GM19240 (cell line): ENCODE data around the gene H2AZ2.
"Not testable (repeated sequence)": the region's sequence is repeated elsewhere in the genome, so short reads cannot be mapped to it uniquely, and the experiment has no call there.

Experiments used
- DNase-seq: peaks from one replicate; pipeline ENCODE4 v3.0.0; 2011; ENCODE audit warnings: low spot score; ENCODE audit not compliant: insufficient read length

Gene H2AZ2

DNA sequence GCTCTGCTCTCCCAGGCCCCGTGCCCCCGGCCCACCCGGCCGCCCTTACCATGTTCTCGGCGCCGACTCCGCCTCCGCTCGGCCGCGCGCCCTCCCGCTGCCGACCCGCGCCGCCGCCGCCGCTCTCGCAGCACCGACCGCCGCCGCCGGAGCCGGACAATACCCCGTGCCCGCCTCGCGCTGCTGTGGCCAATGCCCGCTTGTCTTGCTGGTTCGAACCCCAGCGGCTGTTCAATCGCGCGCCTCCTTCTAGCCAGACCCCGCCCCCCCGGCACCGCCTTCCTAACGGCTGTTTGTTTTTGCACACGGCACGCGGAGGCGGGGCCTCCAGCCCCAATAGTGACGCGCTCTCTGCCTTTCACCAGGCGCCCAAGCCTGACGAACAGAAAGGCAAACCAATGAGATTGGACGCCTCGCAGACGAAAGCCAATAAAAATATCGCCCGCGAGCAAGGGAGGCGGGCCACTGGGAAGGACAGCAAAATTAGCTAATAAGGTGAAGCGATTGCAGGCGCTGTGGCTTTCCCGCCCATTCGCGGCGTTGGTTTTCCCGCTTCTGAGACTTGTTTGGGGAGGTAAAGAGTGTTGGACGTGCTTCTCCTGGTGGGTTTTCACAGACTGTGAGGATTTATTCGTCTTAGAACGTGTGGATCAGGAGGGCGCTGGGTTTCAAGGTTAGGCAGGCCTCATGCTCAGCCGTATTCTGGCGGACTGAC is at the start of gene H2AZ2:
Gene H2AZ2, minus strand, starts transcription at position 168 of the 715 bp plus-strand sequence. Its CDS starts 116 bp downstream, at position 52.
- peak; percentile 83 for DNase-seq

DNA sequence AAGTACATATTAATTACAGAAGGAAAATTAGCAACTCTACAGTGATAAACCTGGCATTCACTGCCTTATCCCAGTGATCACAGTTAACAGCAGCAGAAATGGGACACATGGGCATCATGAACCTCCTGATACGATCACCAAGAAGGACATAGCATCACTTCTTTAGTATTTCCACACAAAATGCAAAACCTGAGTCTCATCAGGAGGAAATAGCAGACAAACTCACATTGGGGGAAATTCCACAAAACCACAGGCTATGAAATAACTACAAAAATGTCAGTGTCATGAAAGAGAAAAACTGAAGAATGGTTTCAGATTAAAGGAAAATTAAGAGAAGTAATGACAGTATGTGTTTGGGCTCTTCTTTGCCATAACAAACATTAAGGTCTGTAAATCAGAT is 49.4 kb upstream of the H2AZ2 start:
- DNase-seq, result no peak

DNA sequence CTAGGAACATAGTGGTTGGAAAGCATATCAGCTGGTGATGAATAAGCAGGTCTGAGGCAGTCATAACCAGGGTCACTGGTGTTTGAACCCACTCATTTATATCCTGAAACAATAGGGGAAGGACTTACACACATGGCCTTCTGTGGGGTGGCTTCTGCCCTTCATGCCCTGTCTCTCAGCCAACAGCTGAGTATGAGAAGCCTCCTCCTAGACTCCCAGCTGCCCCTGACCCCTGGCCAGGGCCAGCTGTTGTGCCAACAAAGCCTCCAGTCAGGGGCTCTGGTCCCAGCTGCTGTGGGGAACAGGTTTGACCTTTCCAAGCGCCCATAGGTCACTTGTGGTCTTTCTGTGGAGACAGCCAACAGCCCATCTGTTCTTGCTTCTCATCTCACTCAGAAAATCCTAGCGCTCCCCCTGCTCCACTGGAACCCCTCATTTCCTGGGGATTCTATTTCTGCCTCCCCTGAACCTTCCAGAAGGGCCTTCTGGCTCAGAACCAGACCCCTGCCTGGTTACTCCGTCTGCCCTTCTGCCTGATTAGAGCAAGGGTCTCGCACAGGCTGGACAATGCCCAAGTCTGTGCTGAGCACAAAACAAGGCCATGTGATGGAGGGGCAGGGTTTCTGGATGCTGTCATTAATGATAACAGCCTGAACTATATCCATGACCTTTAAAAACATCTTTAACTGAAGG is 47.1 kb upstream of the H2AZ2 start:
- no peak for DNase-seq

DNA sequence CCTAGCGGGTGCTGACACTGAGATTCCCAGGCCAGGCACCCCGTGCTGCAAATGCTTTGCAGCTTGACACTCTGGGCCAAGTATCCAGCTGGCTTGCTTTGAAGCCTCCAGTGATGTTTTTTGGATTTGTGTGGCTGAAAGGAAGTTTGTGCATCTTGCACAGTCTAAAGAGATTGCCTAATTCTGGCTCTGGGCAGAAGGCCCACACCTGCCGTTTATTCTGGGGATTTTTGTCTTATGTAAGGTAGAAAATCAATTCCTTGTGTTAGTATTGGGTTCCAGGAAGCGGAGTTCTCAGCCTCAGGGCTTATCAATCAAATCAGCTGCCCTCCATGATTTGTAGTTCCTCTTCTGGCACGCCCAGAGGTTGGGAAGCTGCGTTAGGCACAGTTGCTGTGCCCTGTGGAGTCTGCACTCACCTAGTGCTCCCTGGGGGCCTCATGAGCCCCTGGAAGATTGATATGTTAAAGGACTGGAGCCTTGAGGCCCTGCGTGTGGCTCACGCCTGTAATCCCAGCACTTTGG is 45.9 kb upstream of the H2AZ2 start:
- no peak for DNase-seq

DNA sequence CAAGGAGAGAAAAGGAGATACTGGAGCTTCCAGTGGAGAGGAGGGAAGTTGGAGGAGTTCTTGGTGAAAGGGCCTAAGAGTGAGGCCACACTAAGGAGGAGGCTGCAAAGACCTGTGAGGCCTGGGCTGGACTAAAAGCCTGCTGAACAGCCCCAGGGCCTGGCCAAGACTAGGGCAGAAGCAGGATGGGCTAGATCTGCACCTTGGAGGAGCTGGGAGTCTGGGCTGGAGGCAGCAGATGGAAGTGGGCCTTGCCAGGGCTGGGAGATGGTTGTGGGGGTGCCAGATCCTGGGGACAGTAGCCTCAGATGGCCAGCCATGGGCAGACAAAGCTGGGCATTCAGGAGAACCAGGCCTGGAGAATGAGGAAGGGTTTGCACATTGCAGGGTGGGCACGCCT is 43.9 kb upstream of the H2AZ2 start:
- no peak for DNase-seq

DNA sequence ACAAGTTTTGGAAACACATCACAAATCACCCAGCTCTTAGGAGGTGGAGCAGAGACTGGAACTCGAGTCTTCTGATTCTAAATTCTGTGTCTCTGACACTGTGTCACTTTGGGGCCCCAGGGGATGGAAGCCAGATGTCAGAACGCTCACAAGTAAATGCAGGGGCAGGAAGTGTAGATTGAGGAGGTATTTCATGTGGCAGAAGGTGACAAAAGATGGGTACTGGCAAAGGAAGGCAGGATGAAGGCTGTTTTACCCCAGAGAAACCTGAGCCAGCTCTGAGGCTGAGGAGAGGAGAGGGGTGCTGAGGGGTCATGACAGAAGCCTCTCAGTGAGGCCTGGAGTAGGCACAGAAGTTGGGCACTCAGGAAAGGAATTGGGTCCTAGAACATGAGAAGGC is 43.5 kb upstream of the H2AZ2 start:
- no peak for DNase-seq

DNA sequence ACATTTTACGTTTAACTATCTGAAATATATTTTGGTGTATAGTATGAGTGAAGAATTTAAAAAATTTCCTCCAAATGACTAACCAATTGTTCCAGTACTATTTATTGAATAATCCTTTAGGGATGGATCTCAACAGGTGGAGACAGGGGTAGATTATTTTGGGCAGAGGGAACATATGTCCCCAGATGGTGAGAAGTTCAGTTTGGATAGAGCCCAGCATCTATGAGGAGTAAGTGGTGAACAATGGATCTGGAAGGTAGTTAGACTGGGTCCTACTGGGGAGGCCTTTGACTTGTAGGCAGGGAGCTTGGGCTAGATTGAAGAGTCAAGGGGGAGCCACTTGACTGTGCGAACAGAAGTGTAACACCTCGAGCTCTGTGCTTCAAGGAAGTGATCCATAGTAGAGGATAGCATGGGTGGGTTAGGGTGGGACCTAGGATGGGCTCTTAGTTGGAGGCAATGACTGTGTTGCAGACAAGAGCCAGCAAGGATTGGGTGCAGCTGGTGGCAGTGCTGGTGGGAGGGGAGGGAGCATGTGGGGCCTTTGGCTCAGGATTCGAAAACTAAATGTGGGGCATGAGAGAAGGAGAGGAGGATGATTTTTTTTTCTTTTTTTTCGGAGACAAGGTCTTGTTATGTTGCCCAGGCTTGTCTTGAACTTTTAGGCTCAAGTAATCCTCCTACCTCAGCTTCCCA is 41.3 kb upstream of the H2AZ2 start:
- no peak for DNase-seq

DNA sequence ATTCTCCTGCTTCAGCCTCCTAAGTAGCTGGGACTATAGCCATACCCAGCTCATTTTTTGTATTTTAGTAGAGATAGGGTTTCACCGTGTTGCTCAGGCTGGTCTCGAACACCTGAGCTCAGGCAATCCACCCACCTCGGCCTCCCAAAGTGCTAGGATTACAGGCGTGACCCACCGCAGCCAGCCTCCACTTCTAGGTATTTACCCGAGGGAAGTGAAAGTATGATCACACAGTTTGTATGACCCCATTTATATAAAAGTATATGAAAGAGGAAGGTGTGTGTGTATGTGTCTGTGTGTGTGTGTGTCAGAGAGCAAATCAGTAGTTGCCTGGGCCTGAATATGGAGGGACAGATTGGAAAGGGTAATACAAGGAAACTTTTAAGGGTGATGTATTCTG is 39.4 kb upstream of the H2AZ2 start:
- DNase-seq, result no peak

DNA sequence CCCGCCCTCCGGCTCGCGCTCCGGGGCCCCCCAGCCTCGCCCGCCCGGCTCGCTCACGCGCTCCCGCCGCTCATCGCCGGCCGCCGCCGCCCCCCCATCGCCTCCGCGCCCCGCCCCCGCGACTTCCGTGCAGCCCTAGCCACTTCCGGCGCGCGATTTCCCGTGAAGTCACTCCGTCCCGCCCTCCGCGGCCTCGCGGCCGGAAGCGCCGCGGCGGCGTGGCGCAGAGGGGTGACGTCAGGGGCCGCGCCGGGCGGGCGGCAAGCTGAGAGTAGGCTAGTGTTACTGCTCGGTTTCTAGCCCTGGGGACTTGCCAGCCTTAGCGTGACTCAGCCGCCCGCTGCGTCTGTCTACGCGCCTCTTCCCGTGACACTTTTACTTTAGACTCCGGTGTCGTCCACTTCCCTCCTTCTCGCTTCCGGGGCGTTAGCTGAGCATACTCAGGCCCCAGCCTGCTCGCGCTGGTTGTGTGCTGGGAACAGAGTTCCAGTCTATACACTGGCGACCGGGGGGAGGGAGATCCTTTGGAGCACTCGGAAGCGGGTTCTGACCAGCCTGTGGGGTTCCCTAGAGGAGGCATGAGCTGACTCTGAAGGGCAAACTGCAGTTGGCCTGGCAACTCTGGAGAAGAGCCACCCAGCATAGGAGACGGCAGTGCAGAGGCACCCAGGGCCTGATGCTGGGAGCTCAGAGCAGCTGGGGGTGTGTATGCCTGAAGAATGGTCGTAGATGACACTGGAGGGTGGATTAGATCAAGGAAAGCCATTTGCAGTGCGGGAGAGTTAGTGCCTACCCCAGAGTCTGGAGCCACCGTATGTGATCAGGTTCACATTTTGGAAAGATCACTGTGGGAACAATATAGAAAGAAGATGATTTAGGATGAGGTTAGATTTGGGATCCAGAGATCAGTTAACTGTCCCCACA is 37.8 kb upstream of the H2AZ2 start, which contains the start of gene PURB:
Gene PURB, minus strand, starts transcription at position 137 of the 924 bp plus-strand sequence. CDS start 182 bp downstream, outside the sequence.
- DNase-seq, result peak; percentile 84

DNA sequence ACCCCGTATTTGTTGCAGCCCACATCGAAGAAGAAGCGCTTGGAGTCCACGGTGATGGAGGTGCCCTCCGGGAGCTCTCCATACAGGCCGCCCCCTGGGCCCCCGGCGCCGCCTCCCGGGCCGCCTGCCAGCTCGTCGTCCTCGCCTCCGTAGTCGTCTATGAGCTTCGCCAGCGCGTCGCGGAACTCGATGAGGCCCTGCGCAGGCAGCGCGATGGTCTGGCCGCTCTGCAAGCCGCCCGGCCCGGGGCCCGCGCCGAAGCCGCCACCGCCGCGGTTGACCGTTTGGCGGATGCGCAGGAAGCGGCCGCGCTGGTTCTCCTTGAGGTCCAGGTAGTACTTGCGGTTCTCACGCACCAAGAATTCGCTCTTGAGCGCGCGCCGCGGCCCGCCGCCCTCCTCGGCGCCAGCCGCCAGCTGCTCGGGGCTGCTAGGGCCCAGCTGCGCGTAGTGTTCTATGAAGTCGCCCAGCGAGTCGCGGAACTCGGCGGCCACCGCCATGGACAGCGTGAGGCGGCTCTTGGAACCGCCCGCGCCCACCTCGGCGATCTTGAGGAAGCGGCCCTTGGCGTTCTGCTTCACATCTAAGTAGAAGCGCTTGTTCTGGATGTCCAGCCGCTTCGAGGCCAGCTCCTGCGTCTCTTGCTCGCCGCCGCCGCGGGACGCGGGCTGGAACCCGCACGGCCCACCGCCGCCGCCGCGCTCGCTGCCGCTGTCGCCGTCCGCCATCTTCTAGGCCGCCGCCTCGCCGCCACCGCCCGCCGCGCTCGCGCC is 36.9 kb upstream of the H2AZ2 start:
- no peak for DNase-seq

DNA sequence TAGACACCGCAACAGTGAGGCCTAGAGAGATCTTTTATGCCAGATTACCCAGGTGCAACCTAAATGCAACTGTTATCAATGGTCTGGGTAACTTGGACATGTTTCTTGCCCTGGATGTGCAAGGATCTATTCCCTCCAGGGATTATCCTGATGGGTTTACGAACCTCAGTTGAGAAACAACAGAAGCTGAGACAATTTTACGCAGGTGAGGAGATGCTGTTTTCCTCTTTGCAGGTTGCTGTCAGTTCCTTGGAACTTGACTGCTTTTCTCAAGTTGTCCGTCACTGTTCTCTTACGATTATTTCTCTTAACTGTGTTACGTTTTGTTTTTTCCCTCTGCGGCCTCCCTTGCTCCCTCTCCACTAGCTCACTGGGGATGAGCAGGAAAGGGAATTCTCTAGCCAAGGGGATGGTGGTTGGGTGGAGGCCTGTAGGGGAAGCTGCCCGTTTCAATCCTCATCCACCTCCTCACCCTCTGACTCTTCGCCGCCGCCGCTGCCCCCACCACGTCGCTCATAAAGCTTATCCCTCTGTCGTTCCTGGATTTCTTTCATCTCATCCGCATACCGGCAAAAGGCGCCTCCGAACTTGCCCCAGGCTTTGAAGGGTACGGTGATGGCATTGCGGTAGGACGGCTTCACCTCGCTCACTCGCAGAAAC is 36.2 kb upstream of the H2AZ2 start:
- DNase-seq, result no peak

DNA sequence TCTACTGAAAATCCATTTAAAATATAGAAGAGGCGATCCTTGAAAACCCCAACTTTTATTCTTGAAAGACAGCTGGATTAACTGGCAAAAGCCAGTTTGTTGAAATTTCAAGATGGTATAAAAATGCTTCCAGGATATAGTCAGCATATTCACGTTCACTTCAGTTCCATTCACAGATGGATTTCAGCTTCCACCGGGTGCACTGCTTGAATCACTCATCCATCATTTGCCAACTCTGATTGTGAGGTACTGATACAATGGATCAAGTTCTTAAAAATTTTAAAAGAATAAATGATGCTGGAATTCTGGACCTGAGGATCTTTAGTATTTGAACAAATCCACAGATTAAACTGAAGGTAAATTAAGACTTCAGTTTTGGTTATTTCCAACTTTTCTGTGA is 35.0 kb upstream of the H2AZ2 start:
- no peak for DNase-seq

DNA sequence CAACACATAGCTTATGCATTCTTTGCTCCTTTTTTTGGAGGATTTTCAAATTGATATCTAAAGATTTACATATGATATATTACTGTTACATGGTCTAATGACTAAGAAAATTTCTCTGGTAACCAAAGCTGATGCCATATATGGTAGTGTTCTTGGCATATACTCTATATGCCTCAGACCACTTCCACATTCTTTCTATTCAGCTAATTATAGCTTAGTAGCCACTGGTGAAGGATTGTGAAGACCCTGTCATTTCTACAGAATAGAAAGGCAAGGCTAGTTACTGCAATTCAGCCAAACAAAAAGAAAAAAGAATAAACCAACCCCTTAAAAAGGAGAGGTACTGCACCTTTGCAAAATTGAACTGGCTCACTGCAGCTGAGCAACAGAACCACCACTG is 33.7 kb upstream of the H2AZ2 start:
- DNase-seq, result no peak

DNA sequence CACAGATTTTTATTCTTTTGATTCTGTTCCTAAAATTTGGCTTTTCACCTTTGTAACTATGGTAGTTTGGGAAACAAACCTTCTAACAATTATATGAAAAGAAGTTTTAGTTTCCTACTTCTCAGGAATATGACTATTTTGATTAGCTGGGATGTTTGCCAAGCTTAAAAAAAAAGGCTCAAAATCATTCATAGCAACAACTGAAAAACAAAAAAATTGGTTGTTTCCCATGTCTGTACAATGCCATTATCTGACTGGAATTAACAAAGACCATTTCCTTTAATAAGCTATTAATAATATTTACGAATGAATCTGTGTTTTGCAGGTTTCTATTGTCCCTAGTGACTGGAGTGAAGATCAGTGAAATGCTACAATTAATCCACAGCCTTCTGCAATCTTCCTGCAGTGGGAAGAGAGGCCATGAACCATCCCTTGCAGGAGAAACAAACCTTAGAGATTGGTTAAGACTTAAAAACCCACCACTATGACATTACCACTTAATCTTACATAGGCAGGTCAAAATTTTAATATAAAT is 33.2 kb upstream of the H2AZ2 start:
- DNase-seq, result no peak

DNA sequence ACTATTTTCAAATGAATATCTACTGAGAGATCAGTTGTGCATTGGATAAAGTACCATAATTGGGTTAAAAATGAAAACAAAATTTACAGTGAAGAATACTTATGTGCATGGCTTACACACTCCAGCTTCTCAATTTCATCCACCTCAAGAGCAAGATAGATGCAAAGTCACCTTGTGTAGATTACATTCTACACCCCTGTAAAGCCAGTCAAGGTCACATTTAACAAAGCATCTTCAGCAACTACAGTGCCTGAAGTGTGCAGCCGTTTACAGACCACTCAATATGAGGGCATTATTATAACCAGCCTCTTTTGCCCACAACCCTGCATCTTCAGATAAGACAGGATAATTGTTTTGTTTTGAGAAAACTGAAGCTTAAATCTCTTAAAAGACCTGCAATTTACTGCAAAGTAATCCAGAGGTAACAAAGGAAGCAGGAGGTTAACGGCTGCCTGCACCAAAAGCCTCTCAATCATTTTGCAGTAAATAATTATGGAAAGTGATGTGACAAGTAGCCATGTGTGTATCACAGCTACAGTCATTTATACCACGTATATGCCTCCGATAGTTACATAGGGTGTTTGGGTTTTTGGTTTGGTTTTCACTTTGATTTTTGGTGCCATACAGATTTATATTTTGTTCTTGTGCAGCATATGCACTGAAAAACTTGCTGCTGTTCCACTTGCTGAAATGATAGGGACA is 32.6 kb upstream of the H2AZ2 start:
- DNase-seq, result no peak

DNA sequence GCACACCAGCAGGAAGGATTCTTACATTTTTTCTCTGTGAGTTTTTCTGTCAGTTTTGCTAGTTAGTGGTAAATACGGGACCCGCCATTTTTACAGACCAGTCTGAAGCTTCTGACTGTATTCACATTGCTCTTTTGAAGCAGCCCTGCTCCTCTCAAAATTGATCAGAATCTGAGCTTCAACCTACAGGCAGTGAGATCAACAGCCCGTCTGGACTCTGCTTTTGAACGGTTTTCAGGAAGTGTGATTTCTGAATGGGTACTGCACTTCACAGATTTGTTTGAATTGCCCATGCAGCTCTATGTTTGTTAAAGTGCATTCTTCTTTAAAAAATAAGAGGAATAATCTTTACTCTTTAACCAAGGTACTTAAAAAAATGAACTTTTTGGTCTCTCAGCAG is 28.5 kb upstream of the H2AZ2 start:
- DNase-seq, result no peak

DNA sequence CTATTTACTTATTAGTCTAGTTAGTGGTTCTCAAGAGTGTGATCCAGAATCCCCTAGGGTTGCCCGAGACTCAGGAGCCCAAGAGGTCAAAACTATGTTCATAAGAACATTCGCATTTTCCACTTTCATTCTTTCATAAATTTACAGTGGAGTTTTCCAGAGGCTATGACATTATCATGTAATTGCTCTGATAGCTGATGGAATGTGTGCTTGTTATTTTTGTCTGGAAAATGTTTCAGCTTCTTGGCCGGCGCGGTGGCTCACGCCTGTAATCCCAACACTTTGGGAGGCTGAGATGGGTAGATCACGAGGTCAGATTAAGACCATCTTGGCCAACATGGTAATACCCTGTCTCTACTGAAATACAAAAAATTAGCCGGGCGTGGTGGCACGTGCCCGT is 27.4 kb upstream of the H2AZ2 start:
- DNase-seq, result no peak

DNA sequence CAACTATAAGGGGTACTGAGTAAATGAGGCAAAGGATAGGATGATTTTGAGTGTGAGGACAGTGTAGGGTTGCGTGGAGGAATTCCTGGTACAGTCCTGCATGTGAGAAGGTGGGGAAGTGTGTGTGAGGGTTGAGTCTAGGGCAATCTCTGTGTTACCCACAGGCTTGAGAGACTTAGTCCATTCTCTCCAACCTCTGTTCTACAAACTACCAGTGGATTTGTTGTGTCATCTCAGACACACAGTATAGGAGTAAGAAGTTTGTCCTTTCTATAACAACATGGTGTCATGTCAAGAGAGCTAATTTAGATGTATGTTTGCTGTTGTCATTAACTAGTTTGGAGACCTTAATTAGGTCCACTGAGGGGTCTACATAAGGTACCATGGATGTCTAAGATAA is 24.9 kb upstream of the H2AZ2 start:
- DNase-seq, result no peak

DNA sequence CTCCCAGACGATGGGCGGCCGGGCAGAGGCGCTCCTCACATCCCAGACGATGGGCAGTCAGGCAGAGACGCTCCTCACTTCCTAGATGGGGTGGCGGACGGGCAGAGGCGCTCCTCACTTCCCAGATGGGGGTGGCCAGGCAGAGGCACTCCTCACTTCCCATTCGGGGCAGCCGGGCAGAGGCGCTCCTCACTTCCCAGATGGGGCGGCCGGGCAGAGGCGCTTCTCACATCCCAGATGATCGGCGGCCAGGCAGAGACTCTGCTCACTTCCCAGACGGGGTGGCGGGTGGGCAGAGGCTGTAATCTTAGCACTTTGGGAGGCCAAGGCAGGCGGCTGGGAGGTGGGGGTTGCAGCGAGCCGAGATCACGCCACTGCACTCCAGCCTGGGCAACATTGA is 24.0 kb upstream of the H2AZ2 start:
- not testable (repeated sequence) for DNase-seq
